Measurements from ENCODE around the gene CAVIN2.
"Not testable (repeated sequence)": the region's sequence is repeated elsewhere in the genome, so short reads cannot be mapped to it uniquely, and the experiment has no call there.

Gene CAVIN2

GRCh38 chr2:191800874-191801273 lies 46.0 kb downstream of the CAVIN2 start:
- DNase-seq (ENCODE audit: low read depth in 2 of 2), result no peak

GRCh38 chr2:191799526-191799925 lies 47.4 kb downstream of the CAVIN2 start:
- no peak for DNase-seq (ENCODE audit: low read depth in 2 of 2)

DNA sequence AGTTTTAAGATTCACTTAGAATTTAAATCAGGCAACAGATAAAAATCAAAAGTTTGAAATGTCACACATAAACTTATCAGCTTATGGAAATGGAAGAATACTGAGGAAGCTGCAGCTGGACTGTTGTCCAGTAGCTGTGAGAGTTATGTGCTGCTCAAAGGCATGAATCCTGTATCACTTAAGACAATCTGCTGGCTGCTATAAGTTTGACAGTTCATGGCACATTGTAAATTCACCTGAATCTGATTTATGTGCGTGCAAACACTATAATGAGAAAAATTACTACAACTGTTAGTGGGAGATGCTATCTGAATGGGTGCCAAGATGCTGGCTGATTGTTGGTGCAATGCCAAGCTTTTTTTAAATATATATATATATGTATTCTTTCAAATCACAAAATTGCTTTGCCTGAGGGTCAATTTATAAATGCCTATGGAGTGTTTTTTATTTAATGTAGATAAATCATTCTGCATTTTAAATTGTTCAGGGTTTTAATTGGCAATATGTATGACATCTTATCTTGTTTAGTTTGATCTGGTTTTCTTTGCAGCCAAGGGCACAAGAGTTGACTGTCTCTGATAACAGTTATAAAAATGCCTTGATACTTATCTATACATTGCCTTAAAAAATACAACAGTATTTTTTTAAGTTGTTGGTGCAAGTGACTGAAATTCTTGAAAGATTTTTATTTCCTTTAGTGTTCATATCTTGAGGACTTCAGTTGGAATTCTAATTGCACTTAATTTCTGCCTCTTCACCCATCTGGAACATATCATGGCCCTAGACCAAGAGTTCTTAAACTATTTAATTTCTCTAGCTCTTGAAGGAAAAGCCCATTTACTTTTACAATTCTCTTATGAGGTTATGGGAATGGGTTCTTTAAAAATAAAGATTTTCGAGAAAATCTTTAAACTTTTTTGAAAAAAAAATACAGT lies 48.7 kb downstream of the CAVIN2 start:
- DNase-seq (ENCODE audit: low read depth in 2 of 2), result no peak

DNA sequence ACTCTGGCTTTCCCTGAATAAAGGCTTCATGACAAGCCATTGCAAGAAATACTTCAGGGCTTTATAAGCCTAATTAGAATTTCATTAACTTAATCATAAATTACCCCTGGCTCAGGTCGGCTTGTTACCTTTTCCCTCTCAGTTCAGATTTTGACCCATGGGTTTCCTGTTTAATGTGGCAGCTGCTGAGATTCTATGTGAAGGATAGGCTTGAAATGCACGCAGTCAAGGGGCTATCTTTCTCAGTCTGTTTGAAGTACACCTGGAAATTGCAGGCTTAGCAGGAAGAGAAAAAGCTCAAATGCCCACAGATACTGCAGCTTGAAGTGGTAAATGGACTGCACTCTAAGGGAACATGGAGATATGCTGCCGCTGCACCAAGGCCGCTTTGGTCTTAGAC lies 49.4 kb downstream of the CAVIN2 start:
- no peak for DNase-seq (ENCODE audit: low read depth in 2 of 2)

DNA sequence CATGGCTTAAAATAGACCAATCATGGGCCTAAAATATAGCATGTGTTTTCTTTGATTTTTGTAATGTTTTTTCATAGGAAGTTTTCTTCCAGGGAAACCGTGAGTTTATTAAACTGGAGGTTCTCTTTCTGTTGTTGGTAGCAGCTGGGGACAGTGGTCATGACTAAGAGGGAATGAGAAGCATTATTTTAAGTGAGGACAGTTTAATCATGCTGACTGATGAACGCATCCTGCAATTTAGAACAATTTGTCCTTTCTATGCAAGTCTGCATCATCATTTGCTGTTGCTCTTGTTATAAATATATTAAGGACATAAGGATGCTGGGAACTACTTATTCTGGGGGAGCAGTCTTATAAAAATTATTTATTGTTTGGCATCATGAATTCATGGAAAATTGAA lies 51.2 kb downstream of the CAVIN2 start:
- no peak for DNase-seq (ENCODE audit: low read depth in 2 of 2)

DNA sequence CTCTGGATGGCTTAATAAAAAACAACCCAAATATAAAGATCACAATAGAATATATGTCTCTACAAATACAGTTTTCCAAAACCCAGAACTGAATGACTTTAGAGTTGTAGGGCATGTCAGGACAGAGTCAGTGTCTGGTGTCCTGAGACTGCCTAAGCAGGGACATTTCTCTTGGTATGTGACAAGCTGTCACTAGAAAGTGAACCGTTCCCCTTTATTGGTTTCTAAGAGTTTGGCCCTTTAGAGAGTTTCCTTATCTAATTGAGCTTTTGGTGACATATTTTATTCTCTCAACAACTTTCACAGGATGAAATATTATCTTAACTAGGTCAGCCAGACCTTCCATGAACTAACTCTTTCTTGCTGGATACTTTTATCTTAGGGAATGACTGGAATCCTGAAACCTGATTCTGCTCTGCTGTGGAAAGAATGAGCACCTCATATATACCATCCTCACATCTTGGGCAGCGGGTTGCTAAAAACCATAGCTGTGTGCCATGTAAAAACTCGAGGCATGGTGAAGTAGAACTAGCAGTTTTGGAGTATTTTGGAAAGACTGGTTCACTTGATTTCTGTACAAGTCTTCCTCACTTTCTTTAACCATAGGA lies 54.8 kb downstream of the CAVIN2 start:
- no peak for DNase-seq (ENCODE audit: low read depth in 2 of 2)

DNA sequence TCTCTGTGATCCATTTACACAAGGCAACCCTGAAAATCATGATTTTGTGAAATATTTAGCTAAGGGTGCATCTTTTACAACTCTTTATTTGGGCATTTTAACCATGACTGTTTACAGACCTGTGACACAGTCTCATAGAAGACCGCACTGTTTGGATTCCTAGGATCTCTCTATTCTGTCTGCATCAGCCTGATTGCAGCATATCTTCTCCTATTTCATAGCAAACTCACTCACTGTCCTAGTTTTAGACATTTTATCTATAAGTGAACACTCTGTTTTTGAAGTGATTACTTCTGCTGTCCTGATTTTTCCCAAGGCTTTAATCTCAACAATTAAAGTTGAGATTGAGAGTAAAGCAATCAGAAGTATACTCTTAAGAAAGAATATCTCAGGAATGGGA lies 56.2 kb downstream of the CAVIN2 start:
- no peak for DNase-seq (ENCODE audit: low read depth in 2 of 2)

- no peak for DNase-seq (ENCODE audit: low read depth in 2 of 2)
Measured at GRCh38 chr2:191789796-191790195, 57.1 kb downstream of the CAVIN2 start.

DNA sequence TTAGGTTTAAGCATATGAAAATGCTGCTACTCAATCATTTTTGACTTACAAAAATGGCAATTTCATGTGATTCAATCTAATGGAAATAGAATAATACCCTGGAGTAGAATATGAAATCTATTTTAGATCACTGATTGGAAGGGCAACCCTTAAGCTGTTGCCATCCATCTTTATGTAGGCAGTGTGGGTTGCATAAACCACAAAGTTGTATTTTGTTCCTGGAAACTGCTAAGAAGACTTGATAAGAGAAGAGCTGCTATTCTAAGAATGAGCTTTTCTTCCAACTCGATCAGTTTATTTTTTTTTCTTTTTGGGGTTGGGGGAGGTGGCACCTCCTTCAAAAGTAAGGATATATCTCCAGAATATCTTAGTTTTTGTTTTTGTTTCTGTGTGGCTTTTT lies 60.2 kb downstream of the CAVIN2 start:
- no peak for DNase-seq (ENCODE audit: low read depth in 2 of 2)

DNA sequence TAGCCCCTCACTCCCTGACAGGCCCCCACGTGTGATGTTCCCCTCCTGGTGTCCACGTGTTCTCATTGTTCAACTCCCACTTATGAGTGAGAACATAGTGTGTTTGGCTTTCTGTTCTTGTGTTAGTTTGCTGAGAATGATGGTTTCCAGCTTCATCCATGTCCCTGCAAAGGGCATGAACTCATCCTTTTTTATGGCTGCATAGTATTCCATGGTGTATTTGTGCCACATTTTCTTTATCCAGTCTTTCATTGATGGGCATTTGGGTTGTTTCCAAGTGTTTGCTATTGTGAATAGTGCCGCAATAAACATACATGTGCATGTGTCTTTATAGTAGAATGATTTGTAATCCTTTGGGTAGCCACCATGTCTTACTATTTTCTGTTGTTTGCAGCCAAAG lies 61.2 kb downstream of the CAVIN2 start:
- DNase-seq (ENCODE audit: low read depth in 2 of 2), result not testable (repeated sequence)
